Endothelial cell (in vitro differentiated cells): ENCODE data around the gene LMF1. TPM values are rescaled to one million over a fixed set of nuclear protein-coding genes. Genes with fewer than 3 reads are reported as not detected.

Source experiments
- DNase-seq: peaks from one replicate; pipeline ENCODE4 v3.0.0; 2021; ENCODE audit warnings: low spot score
- H3K27ac Mint-ChIP-seq: one replicate; pipeline ENCODE4 v1.8.0; 2021; ENCODE audit warnings: mixed read lengths, inconsistent platforms; ENCODE audit not compliant: unreplicated experiment
- H3K27me3 Mint-ChIP-seq: one replicate; pipeline ENCODE4 v1.8.0; 2021; ENCODE audit warnings: mild to moderate bottlenecking, moderate library complexity, mixed read lengths, inconsistent platforms; ENCODE audit not compliant: unreplicated experiment
- H3K36me3 Mint-ChIP-seq: one replicate; pipeline ENCODE4 v1.8.0; 2021; ENCODE audit warnings: mild to moderate bottlenecking, low read depth, mixed read lengths, inconsistent platforms; ENCODE audit not compliant: unreplicated experiment
- H3K4me1 Mint-ChIP-seq: one replicate; pipeline ENCODE4 v1.8.0; 2021; ENCODE audit warnings: mild to moderate bottlenecking, mixed read lengths, inconsistent platforms; ENCODE audit not compliant: unreplicated experiment
- H3K4me3 Mint-ChIP-seq: one replicate; pipeline ENCODE4 v1.8.0; 2021; ENCODE audit warnings: mild to moderate bottlenecking, mixed read lengths, inconsistent platforms; ENCODE audit not compliant: unreplicated experiment
- H3K9me3 Mint-ChIP-seq: one replicate; pipeline ENCODE4 v1.8.0; 2021; ENCODE audit warnings: mixed read lengths, inconsistent platforms; ENCODE audit not compliant: unreplicated experiment
- CTCF ChIP-seq: fragments of 200-600 bp; sonication (generic); IDR thresholded peaks from one replicate; pipeline ENCODE4 v1.5.0; 2021; ENCODE audit warnings: antibody characterized with exemption; ENCODE audit not compliant: unreplicated experiment
- total RNA-seq: library from RNA; stranded (reverse); fragmentation: NEBNext Ultra II Directional; extraction: Animal tissue kit (Norgen Biotek cat#: 25700); gene quantifications from one replicate; pipeline ENCODE4 v1.2.1, GENCODE V29; 2021; ENCODE audit not compliant: unreplicated experiment

LMF1 gene
- total RNA-seq, 1 donor from 2014 or later, result 21.7 TPM

GRCh38 chr16:920717-921116, 50.1 kb downstream of the LMF1 start:
- no peaks in the 10 kb centered on the region for H3K4me1 Mint-ChIP-seq
- no peaks in the 10 kb centered on the region for H3K27me3 Mint-ChIP-seq
- H3K27ac Mint-ChIP-seq, result no peak overlapping the region
- no peaks in the 10 kb centered on the region for H3K9me3 Mint-ChIP-seq
- TF ChIP-seq CTCF, result no peak
- no peak for DNase-seq
- H3K36me3 Mint-ChIP-seq, result peaks cover 35% of the 10 kb centered on the region
- H3K4me3 Mint-ChIP-seq, result no peak overlapping the region

DNA sequence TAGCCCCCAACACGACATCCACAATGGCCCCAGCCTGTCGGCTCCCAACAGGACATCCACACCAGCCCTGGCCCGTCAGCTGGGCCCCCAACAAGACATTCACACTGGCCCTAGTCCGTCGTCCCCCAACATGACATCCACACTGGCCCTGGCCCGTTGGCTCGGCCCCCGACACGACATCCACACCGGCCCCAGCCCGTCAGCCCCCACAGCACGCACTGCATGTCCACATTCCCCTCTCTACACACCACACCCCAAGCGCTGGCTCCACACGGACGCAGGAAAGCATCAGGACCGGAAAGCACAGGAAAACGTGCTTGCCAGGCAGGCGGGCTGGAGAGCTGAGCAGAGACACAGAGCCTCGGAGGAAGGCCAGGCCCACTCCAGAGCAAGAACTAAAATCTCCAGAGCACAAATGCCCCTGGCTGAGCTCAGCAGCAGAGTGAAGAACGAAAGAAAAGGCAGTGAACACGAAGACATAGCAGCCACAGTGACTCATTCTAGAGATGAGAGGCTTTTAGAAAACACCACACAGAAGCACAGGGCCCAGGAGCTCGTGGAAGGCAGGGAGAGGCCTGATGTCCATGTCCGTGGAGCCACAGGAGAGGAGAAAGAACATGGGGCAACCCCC, 50.6 kb downstream of the LMF1 start:
- Mint-ChIP-seq H3K4me3 (no peak overlapping the region), H3K9me3 (no peaks in the 10 kb centered on the region), H3K4me1 (no peaks in the 10 kb centered on the region), H3K27me3 (no peaks in the 10 kb centered on the region), H3K36me3 (peaks cover 31% of the 10 kb centered on the region), H3K27ac (no peak overlapping the region)
- no peak for TF ChIP-seq CTCF
- no peak for DNase-seq

DNA sequence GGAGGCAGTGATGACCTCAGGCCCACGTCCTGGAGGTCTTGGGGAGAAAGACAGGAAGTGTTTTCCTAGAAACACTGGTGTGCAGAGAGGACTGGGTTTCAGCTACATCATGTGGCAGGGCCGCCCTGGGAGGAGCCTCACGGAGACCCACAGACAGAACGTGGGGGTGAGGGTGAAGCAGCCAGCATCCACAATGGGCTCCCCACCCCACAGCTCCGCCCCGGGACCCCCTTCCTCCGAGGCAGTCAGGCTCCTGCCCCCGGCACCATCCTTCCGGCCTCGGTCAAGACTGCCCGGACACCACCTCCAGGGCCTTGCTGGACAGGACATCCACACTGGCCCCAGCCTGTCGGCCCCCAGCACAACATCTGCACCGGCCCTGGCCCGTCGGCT, 51.1 kb downstream of the LMF1 start:
- H3K4me3 Mint-ChIP-seq, result no peak overlapping the region

DNA sequence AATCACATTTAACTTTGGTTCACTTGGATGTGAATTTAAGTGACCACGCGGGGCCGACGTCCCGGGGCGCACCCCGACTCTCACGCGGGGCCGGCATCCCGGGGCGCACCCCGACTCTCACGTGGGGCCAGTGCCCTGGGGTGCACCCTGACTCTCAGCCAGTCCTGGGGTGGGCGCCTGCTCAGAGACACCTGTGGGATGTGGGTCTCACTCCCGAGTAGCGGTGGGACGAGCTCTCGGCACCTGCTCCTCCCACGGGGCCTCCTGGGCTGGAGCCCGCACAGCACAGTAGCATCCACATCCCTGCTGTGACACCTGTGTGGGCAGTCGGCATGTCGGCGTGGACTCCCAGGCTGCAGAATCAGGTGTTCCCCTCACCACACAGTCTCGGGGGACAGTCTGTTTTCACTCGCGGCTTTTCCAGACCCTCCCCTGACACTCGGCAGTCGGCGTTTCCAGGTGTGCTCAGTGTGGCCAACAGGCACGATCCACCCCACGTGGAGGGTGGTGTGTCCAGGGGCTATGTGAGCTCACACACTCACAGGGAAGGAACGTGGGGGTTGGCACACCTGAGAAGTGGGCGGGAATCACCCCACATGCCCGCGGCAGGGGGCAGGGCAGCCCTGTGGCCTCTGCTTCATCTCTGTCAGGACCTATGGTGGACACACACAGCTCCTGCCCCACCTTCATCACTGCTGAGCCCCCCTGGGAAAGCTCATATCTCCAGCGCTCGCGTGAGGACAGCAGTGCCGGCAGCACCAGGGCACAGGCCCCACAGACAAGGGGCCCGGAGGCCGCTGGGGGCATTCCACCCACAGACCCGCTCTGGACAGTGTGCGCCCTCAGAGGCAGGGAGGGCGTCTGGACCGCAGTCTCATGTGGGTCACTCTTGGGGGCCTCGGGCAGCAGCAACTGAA, 51.8 kb downstream of the LMF1 start:
- H3K9me3 Mint-ChIP-seq, result no peaks in the 10 kb centered on the region
- peaks cover 20% of the 10 kb centered on the region for H3K36me3 Mint-ChIP-seq
- H3K27ac Mint-ChIP-seq, result no peak overlapping the region
- H3K4me3 Mint-ChIP-seq, result no peak overlapping the region
- no peak for DNase-seq
- H3K27me3 Mint-ChIP-seq, result peaks cover 2% of the 10 kb centered on the region
- no peak for TF ChIP-seq CTCF
- H3K4me1 Mint-ChIP-seq, result no peaks in the 10 kb centered on the region

More for the DNA sequence above, 51.1 kb downstream of the LMF1 start:
- H3K27ac Mint-ChIP-seq, result no peak overlapping the region
- no peaks in the 10 kb centered on the region for H3K4me1 Mint-ChIP-seq
- H3K9me3 Mint-ChIP-seq, result no peaks in the 10 kb centered on the region
- no peak for DNase-seq
- H3K27me3 Mint-ChIP-seq, result peaks cover 2% of the 10 kb centered on the region
- H3K36me3 Mint-ChIP-seq, result peaks cover 26% of the 10 kb centered on the region
- TF ChIP-seq CTCF, result no peak

GRCh38 chr16:918068-918467, 52.7 kb downstream of the LMF1 start:
- no peaks in the 10 kb centered on the region for H3K4me1 Mint-ChIP-seq

More at GRCh38 chr16:918068-918467, 52.7 kb downstream of the LMF1 start:
- H3K36me3 Mint-ChIP-seq, result peaks cover 16% of the 10 kb centered on the region
- no peak for TF ChIP-seq CTCF
- peaks cover 2% of the 10 kb centered on the region for H3K27me3 Mint-ChIP-seq
- H3K27ac Mint-ChIP-seq, result no peak overlapping the region
- no peak overlapping the region for H3K4me3 Mint-ChIP-seq
- no peak for DNase-seq
- no peaks in the 10 kb centered on the region for H3K9me3 Mint-ChIP-seq
